ENCODE results near the gene RBMS3. TPM values are rescaled to one million over a fixed set of nuclear protein-coding genes. Genes with fewer than 3 reads are reported as not detected.

Gene RBMS3
- total and polyA plus RNA-seq, 2 of the 8 experiments (the other 6 are each of a cell fraction or from before 2014, with no cell fraction given): 3.7 to 6.9 TPM

- FAIRE-seq (no peak), DNase-seq (ENCODE audit: low read depth in 1 of 2, low spot score in 2 of 2) (no peak)
- Histone ChIP-seq H2AK5ac (ENCODE audit: low read depth, low read length) (no peak overlapping the region), H2BK15ac (ENCODE audit: low read length) (no peak overlapping the region), H2BK12ac (ENCODE audit: low read depth, low read length) (no peak overlapping the region), H3K9me3 (ENCODE audit: insufficient read depth in 2 of 2, low read depth in 1 of 2, low read length in 1 of 2) (no peaks in the 10 kb centered on the region), H4K8ac (ENCODE audit: extremely low read depth, insufficient read depth, low read length) (no peak overlapping the region), H2BK20ac (ENCODE audit: low read length) (no peak overlapping the region), H3K4me2 (ENCODE audit: insufficient read depth in 1 of 2, low read depth in 2 of 2, low read length in 2 of 2) (no peak overlapping the region), H3K79me2 (ENCODE audit: control insufficient read depth in 1 of 2, insufficient read depth in 2 of 2, low read length in 2 of 2) (no peaks in the 10 kb centered on the region), H4K5ac (ENCODE audit: insufficient read length, low read depth, low read length) (no peak overlapping the region), H3K36me3 (ENCODE audit: control insufficient read depth in 2 of 4, insufficient read depth in 4 of 4, low read length in 3 of 4) (no peaks in the 10 kb centered on the region), H3K4me1 (replicated peaks in 1 of 4; ENCODE audit: control insufficient read depth in 3 of 4, insufficient read depth in 4 of 4, low read length in 3 of 4) (peaks cover 0 to 1% (median 0%) of the 10 kb centered on the region in 4 experiments; a peak in 1 of 7 replicates), H3K4me3 (ENCODE audit: extremely low read depth in 1 of 4, insufficient read depth in 2 of 4, low read depth in 3 of 4, low read length in 4 of 4) (no peak overlapping the region), H3K79me1 (ENCODE audit: low read depth, low read length) (no peaks in the 10 kb centered on the region), H3K9ac (replicated peaks in 1 of 4; ENCODE audit: extremely low read depth in 1 of 4, low read depth in 3 of 4, low read length in 3 of 4) (no peak overlapping the region), H3K27me3 (replicated peaks in 1 of 4; ENCODE audit: control insufficient read depth in 3 of 4, extremely low read depth in 1 of 4, insufficient read depth in 3 of 4, low read length in 3 of 4) (no peaks in the 10 kb centered on the region), H3K14ac (ENCODE audit: insufficient read length) (no peak overlapping the region), H2BK5ac (ENCODE audit: low read depth, low read length) (no peak overlapping the region), H4K20me1 (replicated peaks in 1 of 2; ENCODE audit: control insufficient read depth in 1 of 2, insufficient read depth in 2 of 2, low read length in 2 of 2) (no peaks in the 10 kb centered on the region), H3K27ac (ENCODE audit: low read depth, low read length) (no peak overlapping the region), H2AFZ (ENCODE audit: low read length) (no peak overlapping the region), H3K23ac (ENCODE audit: insufficient read length) (no peak overlapping the region), H3K18ac (ENCODE audit: extremely low read depth, low read length) (no peak overlapping the region), H4K91ac (replicated peaks; ENCODE audit: insufficient read length, low read length) (no peak overlapping the region), H3K56ac (replicated peaks; ENCODE audit: insufficient read length, low read depth, low read length) (no peak overlapping the region), H3K23me2 (ENCODE audit: low read depth, low read length) (no peaks in the 10 kb centered on the region), H3K4ac (replicated peaks; ENCODE audit: insufficient read length, low read depth, low read length) (no peak overlapping the region), H2BK120ac (replicated peaks; ENCODE audit: low read depth, low read length) (no peak overlapping the region)
- CTCF ChIA-PET (ENCODE audit: partially characterized antibody): no interaction called here
- WGBS, 2 experiments (ENCODE audit: extremely low coverage in 1 of 2, insufficient coverage in 1 of 2, insufficient read length in 1 of 2, insufficient replicate concordance in 2 of 2, low coverage in 1 of 2, low lambda C conversion rate in 2 of 2, missing lambda C conversion rate in 1 of 2): 84% methylated on average over 1 of the region's 1 CpG; no CpG with 5 or more reads in 1 of the 2 experiments
- no peak for TF ChIP-seq CHD7 (IDR thresholded peaks at IDR 0.05; ENCODE audit: insufficient replicate concordance, low read length)
- POLR2A ChIA-PET (ENCODE audit: partially characterized antibody): no interaction called here
Measured at GRCh38 chr3:29353807-29354206, 72.9 kb downstream of the RBMS3 start.
